Right hindlimb (tissue), 1 donor: ENCODE results near the gene HP1BP3.

ENCODE experiments used
- DNase-seq: peaks from one replicate; pipeline ENCODE4 v3.0.0-alpha.2; 2018

HP1BP3 gene

DNA sequence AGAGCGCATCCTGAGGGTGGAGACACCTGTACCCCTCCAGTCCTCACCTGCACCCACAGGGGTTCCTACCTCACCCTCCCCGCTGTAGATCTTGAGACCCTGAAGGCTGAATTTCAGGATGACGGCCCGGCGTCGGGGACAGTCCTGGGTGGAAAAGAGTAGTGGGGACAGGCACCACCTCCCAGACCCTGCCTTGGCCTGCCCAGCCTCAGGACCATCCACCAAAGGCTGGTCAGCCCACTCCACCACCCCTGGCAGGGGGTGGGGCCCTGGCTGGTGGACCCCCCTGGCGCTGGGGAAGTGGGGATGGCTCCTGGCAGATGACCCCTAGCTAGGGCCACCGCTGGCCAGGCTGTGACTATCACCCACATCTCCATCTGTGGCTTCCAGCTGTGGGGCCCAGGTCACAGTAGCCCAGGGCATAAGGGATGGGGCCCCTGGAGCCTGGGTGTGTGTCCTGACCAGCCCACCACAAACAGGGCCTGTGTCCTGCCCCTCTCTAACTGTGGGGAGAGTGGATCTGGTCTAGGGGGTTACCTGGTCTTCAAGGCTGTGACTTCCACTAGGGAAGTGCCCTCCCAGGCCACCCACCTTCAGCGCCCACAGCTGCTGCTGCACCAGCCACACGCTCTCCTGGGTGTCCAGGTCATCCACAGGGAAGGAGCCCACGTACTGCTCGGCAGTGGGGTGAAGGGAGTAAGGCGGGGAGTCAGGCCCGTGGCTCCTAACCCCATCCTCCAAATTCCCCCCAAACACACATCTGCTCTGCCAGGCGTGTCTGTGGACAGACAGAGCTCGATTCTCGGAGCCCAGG is 60.0 kb downstream of the HP1BP3 start:
- no peak for DNase-seq

DNA sequence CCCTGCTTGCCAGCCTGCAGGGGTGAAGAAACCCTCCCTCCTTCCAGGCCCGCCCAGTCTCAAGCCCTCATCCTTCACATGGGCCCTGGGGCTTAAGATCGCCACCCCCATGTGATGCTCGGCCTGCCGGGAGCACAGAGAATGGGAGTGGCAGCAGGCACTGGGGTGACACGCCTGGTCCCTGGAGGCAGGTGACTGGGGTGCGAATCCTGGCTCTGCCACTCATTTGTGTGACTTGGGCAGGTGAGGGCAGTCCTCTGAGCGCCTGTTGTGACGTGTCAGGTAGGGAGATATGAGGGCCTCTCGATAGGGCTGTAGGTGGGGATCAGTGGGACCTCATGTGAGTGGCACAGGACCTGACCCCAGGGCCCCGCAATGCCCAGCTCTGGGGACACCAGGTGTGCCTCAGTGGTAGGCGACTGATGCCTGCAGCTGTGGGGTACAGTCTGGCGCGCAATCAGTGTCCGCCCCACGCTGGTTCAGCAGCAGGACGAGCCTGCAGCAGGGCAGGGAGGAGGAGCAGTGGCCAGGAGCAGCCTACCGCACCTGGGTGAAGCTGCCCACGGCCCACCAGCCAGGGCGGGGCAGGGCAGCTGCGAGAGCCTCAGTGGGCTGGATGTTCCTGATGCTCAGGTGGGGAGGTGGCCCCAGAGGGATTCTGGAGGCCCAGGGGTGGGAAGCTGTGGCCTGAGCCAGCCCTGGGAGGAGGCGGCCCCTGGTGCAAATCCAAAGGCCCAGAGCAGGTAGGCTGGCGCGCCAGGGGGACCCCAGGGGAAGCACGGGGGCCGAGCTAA is 60.8 kb downstream of the HP1BP3 start:
- DNase-seq: no peak

DNA sequence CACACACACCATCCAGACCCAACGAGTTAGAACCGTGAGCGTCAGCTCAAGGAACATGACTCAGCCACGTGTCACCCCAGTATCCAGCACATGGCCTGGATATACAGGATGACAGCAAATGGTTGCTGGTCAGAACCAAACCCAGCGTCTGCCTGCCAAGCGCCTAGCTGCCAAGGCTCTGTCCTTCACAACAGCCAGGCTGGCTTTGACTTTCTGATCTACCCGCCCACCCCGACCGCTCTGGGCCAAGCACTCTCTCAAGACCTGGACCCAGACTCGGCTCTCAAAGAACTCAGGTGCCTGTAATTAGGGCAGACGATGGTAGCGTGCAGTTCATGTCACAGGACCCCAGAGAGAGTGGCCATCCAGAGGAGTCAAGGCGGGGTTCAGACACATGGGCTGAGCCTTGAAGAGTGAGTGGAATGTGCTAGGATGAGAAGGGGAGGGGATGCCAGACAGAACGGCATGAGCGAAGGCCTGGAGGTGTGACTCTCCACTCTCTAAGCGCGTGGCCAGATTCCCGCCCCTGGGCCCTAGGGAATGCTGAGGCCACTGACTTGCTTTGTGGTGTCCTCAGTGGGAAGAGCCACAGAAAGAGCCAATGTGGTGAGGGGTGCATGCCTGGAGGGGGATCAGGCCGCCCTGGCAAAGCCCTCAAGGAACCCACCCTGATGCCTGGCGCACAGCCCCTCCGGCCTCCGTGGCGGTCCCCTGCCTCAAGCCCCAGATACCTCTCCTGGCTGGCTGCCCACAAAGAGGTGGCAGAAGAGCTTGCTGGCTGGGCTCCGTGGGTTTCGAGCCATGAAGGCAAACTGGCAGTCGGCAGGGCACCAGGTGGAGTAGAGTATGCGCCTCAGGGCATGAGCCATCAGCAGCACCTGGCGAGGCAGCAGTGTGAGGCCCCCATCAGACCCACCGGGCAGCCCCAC is 61.7 kb downstream of the HP1BP3 start:
- no peak for DNase-seq

DNA sequence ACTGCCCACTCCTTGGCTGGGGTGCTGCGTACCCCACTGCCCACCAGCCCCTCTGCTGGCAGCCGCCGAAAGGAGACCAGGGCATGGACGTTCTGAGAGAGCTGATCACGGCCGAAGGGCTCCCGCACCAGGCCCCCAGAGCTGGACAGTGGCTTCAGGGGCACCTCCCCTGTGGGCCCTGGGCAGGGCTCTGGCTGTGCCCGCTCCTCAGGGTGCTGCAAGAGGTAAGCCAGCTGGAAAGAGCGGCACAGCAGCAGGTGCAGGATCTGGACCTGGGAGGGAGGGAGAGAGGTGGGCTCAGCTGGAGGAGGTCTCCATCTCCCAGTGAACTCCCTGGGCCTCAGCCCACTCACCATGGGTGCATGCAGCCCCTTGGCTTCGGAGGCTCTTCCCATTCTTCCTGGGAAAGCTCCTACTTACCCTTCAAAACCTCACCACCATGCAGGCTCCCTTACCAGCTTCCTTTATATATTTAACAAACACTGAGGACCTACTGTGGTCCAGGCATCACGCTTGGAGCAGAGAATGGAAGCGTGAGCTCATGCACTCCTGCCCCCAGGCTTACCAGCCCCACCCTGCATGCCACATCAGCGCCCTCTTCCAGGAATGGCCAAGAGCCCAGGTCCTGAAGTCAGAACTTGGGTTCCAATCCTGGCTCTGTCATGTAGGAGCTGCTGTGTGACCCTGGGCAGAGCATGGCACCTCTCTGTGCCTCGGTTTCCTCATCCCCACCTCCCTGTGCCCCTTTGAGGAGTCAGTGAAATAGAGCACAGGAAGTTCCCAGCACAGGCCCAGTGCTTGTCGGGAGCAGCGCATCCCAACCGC is 62.5 kb downstream of the HP1BP3 start:
- DNase-seq: no peak

GRCh38 chr1:20723537-20724363 is 63.4 kb downstream of the HP1BP3 start:
- DNase-seq: no peak

DNA sequence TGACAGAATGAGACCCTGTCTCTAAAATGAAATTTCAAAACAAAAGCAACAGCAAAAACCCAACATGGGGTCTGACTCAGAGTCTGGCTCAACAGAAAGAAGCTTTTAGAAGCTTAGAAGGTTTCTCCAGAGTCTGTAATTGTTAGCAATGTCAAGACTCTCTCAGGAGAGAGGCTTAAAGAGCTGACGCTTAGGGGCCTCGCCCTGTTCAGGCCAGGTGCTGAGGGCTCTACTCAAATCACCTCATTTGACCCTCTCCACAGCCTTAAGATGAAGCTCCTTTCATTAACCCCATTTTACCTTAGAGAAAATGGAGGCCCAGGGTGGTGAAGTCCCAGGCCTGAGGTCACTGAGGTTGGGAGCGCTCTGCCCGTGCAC is 64.0 kb downstream of the HP1BP3 start:
- no peak for DNase-seq

- peak; percentile 15 for DNase-seq
These were observed 65.7 kb downstream of the HP1BP3 start for GRCh38 chr1:20721117-20722061.

GRCh38 chr1:20720631-20721091 is 66.4 kb downstream of the HP1BP3 start:
- peak; percentile 11 for DNase-seq

- DNase-seq: peak; percentile 14
These were observed 67.1 kb downstream of the HP1BP3 start for GRCh38 chr1:20719871-20720620.

GRCh38 chr1:20719261-20719660 is 67.8 kb downstream of the HP1BP3 start:
- DNase-seq: peak; percentile 10

DNA sequence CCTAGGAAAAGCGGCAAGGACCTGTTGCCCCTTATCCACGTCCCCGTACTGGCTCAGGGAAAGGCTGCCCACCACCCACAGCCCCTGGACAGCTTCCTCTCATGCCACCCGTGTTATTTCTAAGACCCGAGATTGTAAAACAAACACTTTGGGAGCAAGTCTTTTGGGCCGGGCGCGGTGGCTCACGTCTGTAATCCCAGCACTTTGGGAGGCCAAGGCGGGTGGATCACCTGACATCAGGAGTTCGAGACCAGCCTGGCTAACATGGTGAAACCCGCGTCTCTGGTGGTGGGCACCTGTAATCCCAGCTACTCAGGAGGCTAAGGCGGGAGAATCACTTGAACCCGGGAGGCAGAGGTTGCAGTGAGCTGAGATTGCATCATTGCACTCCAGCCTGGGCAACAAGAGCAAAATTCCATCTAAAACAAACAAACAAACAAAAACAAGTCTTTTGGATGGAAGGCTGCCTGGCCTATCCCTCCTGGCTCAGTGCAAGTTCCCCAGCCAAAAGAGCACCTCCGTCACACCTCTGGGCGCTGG is 68.7 kb downstream of the HP1BP3 start:
- peak; percentile 7 for DNase-seq

GRCh38 chr1:20717452-20718342 is 69.4 kb downstream of the HP1BP3 start, which contains the start of gene KIF17:
Gene KIF17 (minus strand): TSS chr1:20718007. CDS start chr1:20717706, 301 bp downstream.
- peak; percentile 85 for DNase-seq

GRCh38 chr1:20716232-20716631 is 70.9 kb downstream of the HP1BP3 start:
- DNase-seq: no peak

DNA sequence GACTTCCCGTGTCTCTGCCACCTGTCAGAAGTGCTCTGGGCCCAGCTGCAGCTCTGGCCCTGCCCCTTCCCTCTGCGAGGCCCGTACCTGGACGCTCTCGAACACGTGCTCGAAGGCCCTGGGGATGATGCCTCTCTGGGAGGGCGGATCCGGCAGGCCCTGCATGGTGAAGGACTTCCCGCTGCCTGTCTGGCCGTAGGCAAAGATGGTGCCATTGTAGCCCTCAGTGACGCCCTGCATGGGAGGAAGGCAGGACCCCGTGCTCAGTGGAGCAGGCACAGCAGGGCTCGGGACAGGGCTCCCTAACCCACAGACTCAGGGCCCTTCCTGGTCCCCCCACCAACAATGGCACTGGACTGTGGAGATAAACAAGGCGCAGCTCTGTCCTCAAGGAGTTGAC is 71.7 kb downstream of the HP1BP3 start:
- no peak for DNase-seq

- DNase-seq: no peak
These were observed 73.7 kb downstream of the HP1BP3 start for GRCh38 chr1:20713440-20713839.

DNA sequence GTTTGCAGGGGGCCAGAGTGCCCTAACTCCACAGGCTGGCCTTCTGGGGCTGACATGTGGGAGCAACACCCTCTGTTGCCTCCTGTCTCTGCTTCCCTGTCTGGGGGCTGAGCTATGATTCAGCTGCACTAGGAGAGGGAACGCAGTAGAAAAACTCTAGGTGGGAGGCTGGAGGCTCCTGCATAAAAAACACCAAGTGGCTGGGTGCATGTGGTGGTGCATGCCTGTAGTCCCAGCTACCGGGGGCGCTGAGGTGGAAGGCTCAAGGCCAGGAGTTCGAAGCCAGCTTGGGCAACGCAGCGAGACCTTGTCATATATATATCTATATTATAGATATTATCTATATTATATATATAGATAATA is 74.9 kb downstream of the HP1BP3 start:
- no peak for DNase-seq
